ENCODE measurements around the gene CUBN. TPM values are rescaled to one million over a fixed set of nuclear protein-coding genes. Genes with fewer than 3 reads are reported as not detected.

The CUBN gene
- total and polyA plus RNA-seq, 10 of the 15 experiments (the other 5 are each of a cell fraction or from before 2014, with no cell fraction given) = under 0.01 to 0.14 (median 0.02) TPM; not detected in 6

DNA sequence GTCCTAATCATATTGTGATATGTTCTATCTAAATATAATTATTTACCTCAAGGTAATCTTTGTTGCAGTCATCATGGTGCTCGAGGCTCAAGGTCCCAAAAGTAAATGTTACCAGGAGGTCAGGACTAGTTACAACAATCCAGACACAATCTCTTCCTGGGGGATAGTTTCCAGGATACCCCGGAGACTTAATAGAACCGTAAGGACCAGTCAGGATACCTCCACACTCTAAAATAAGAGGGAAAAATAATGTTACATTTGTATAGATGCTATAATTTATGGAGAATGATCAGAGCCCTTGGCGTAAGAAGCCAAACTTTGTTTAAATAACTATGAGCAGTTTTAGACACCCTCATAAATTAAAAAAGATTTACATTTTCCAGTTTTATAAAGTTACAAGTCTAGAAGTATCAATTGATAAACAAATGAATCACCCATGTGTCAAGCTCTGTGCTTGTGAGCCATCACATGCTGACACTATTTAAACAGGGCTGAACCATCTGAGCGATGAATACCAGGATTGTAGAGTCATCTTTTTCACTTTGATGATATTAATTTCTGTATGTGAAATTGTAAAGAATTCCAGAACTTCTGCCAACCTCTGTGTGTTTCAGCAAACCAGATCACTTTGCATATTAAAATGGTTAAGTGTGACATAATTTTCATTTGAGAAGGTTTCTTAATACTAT, 41.3 kb downstream of the CUBN start:
- ChIA-PET RAD21 (ENCODE audit: unreplicated experiment) (no interaction called here), CTCF (no interaction called here), SMC1A (ENCODE audit: uncharacterized antibody, unreplicated experiment) (no interaction called here), POLR2A (no interaction called here)
- no peak for ATAC-seq
- Histone ChIP-seq H3K4me3 (no peak overlapping the region), H3K9me3 (replicated peaks; ENCODE audit: control insufficient read depth, insufficient read depth, low read length) (no peaks in the 10 kb centered on the region), H3K9ac (ENCODE audit: control insufficient read depth, insufficient read depth, low read length) (no peak overlapping the region), H3K4me2 (ENCODE audit: control insufficient read depth, insufficient read depth) (no peak overlapping the region), H3K36me3 (ENCODE audit: control insufficient read depth in 2 of 2, insufficient read depth in 2 of 2, low read length in 1 of 2) (no peaks in the 10 kb centered on the region), H3K4me1 (ENCODE audit: control insufficient read depth, insufficient read depth, low read length) (no peaks in the 10 kb centered on the region), H3K27me3 (replicated peaks in 1 of 2; ENCODE audit: control insufficient read depth in 2 of 2, insufficient read depth in 2 of 2, low read length in 1 of 2) (no peaks in the 10 kb centered on the region), H3K79me2 (ENCODE audit: control insufficient read depth, insufficient read depth, low read length) (no peaks in the 10 kb centered on the region), H3K27ac (ENCODE audit: control insufficient read depth, insufficient read depth) (no peak overlapping the region), H4K20me1 (ENCODE audit: control insufficient read depth, insufficient read depth) (no peaks in the 10 kb centered on the region), H2AFZ (ENCODE audit: control insufficient read depth, low read depth, low read length) (no peak overlapping the region)
- TF ChIP-seq POU2F2 (IDR thresholded peaks at IDR 0.05; ENCODE audit: borderline replicate concordance, low read depth, low read length) (no peak), BRCA1 (IDR thresholded peaks at IDR 0.05; ENCODE audit: low read depth, low read length) (no peak)
- 50% methylated on average over 5 of the region's 5 CpGs for WGBS (ENCODE audit: insufficient coverage, insufficient replicate concordance, low lambda C conversion rate, missing lambda C conversion rate)
- no TSS peak for BruUV-seq (replicated peaks)
- no peak for DNase-seq (ENCODE audit: low read depth, low spot score)
- FAIRE-seq = no peak
- intact Hi-C loops (cut with micrococcal nuclease; ENCODE audit: unreplicated experiment) = no loop called here
- in situ Hi-C loops (cut with MboI) = no loop called here

GRCh38 chr10:17086865-17087367, 42.7 kb downstream of the CUBN start:
- Histone ChIP-seq H3K27ac (ENCODE audit: control insufficient read depth, insufficient read depth) (no peak overlapping the region), H3K36me3 (ENCODE audit: control insufficient read depth in 2 of 2, insufficient read depth in 2 of 2, low read length in 1 of 2) (no peaks in the 10 kb centered on the region), H3K4me1 (ENCODE audit: control insufficient read depth, insufficient read depth, low read length) (no peaks in the 10 kb centered on the region), H3K9ac (ENCODE audit: control insufficient read depth, insufficient read depth, low read length) (no peak overlapping the region), H3K4me2 (ENCODE audit: control insufficient read depth, insufficient read depth) (no peak overlapping the region), H3K27me3 (replicated peaks in 1 of 2; ENCODE audit: control insufficient read depth in 2 of 2, insufficient read depth in 2 of 2, low read length in 1 of 2) (no peaks in the 10 kb centered on the region), H4K20me1 (ENCODE audit: control insufficient read depth, insufficient read depth) (no peaks in the 10 kb centered on the region), H3K79me2 (ENCODE audit: control insufficient read depth, insufficient read depth, low read length) (no peaks in the 10 kb centered on the region), H3K9me3 (replicated peaks; ENCODE audit: control insufficient read depth, insufficient read depth, low read length) (no peaks in the 10 kb centered on the region), H3K4me3 (no peak overlapping the region), H2AFZ (ENCODE audit: control insufficient read depth, low read depth, low read length) (no peak overlapping the region)
- no peak for ATAC-seq
- no peak for FAIRE-seq
- intact Hi-C loops (cut with micrococcal nuclease; ENCODE audit: unreplicated experiment) (no loop called here), in situ Hi-C loops (cut with MboI) (no loop called here)
- ChIA-PET POLR2A (no interaction called here), RAD21 (ENCODE audit: unreplicated experiment) (no interaction called here), SMC1A (ENCODE audit: uncharacterized antibody, unreplicated experiment) (no interaction called here), CTCF (no interaction called here)
- DNase-seq (ENCODE audit: low read depth, low spot score) = no peak
- no TSS peak for BruUV-seq (replicated peaks)
- 44% methylated on average over 3 of the region's 3 CpGs for WGBS (ENCODE audit: insufficient coverage, insufficient replicate concordance, low lambda C conversion rate, missing lambda C conversion rate)
- no peak for TF ChIP-seq FOS (IDR thresholded peaks at IDR 0.05; ENCODE audit: borderline replicate concordance, extremely low read depth, insufficient read length)
- no peak for TF ChIP-seq PML (IDR thresholded peaks at IDR 0.05; ENCODE audit: low read length)
- no peak for TF ChIP-seq ESRRA (IDR thresholded peaks at IDR 0.05; ENCODE audit: low read length)
- TF ChIP-seq CHD1 (IDR thresholded peaks at IDR 0.05; ENCODE audit: low read depth, low read length) = no peak
- TF ChIP-seq, protein P1, sequence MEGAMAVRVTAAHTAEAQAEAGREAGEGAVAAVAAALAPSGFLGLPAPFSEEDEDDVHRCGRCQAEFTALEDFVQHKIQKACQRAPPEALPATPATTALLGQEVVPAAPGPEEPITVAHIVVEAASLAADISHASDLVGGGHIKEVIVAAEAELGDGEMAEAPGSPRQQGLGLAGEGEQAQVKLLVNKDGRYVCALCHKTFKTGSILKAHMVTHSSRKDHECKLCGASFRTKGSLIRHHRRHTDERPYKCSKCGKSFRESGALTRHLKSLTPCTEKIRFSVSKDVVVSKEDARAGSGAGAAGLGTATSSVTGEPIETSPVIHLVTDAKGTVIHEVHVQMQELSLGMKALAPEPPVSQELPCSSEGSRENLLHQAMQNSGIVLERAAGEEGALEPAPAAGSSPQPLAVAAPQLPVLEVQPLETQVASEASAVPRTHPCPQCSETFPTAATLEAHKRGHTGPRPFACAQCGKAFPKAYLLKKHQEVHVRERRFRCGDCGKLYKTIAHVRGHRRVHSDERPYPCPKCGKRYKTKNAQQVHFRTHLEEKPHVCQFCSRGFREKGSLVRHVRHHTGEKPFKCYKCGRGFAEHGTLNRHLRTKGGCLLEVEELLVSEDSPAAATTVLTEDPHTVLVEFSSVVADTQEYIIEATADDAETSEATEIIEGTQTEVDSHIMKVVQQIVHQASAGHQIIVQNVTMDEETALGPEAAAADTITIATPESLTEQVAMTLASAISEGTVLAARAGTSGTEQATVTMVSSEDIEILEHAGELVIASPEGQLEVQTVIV (IDR thresholded peaks at IDR 0.05; ENCODE audit: borderline replicate concordance, partially characterized antibody) = no peak
- no peak for TF ChIP-seq JUNB (IDR thresholded peaks at IDR 0.05)
- no peak for TF ChIP-seq POLR2AphosphoS5 (IDR thresholded peaks at IDR 0.05; ENCODE audit: low read length)
- no peak for TF ChIP-seq RUNX3 (IDR thresholded peaks at IDR 0.05; ENCODE audit: low read length)
- no peak for TF ChIP-seq REST (IDR thresholded peaks at IDR 0.05; ENCODE audit: low read depth, low read length)

Data from GM12878 (cell line).